Activated T-helper 2 cell treated with anti-CD3 and anti-CD28 coated beads, Interferon-gamma antibody, Interleukin-2, Interleukin-4, amounts not matched to agents 10 μg/mL and 5 μg/mL and 100 μg/mL, durations not matched to agents 14 hours and 24 hours and 36 hours (primary cell): ENCODE measurements around the gene TAF11L4. TPM values are rescaled to one million over a fixed set of nuclear protein-coding genes. Genes with fewer than 3 reads are reported as not detected.
"Not testable (repeated sequence)": the region's sequence is repeated elsewhere in the genome, so short reads cannot be mapped to it uniquely, and the experiment has no call there.

Experiments
- DNase-seq: peaks from one replicate; pipeline ENCODE4 v3.0.0; 2021; ENCODE audit warnings: low spot score
- H3K27ac Mint-ChIP-seq: one replicate; pipeline ENCODE4 v1.8.0; 2021; ENCODE audit warnings: mixed read lengths
- H3K27me3 Mint-ChIP-seq: one replicate; pipeline ENCODE4 v1.8.0; 2021; ENCODE audit warnings: low read depth, mixed read lengths
- H3K36me3 Mint-ChIP-seq: one replicate; pipeline ENCODE4 v1.8.0; 2021; ENCODE audit warnings: low read depth, mixed read lengths
- H3K4me1 Mint-ChIP-seq: one replicate; pipeline ENCODE4 v1.8.0; 2021; ENCODE audit warnings: low read depth, mixed read lengths
- H3K4me3 Mint-ChIP-seq: one replicate; pipeline ENCODE4 v1.8.0; 2021; ENCODE audit warnings: low read depth, mild to moderate bottlenecking, moderate library complexity, mixed read lengths
- H3K9me3 Mint-ChIP-seq: one replicate; pipeline ENCODE4 v1.8.0; 2021; ENCODE audit warnings: mixed read lengths
- intact Hi-C: fragments of 100-400 bp; cut with micrococcal nuclease; formaldehyde crosslinking; loops from one replicate; pipeline ENCODE4 v1.15.1; 2023
- total RNA-seq: library from RNA; stranded (reverse); gene quantifications from 2 replicates; pipeline ENCODE4 v1.2.3, GENCODE V29; 2022

Gene TAF11L4
- total RNA-seq = not detected in 2 replicates

GRCh38 chr5:17521501-17521900 is at the start of gene TAF11L4:
Gene TAF11L4, plus strand, starts transcription at chr5:17521801.
- H3K4me1 Mint-ChIP-seq, H3K4me3 Mint-ChIP-seq: not testable (repeated sequence)

GRCh38 chr5:17475064-17475463 is 46.5 kb upstream of the TAF11L4 start:
- H3K36me3 Mint-ChIP-seq, H3K27ac Mint-ChIP-seq, H3K4me3 Mint-ChIP-seq, H3K4me1 Mint-ChIP-seq, DNase-seq, intact Hi-C loops, H3K27me3 Mint-ChIP-seq: not testable (repeated sequence)
- peaks cover 21% of the 10 kb centered on the region for H3K9me3 Mint-ChIP-seq

More at GRCh38 chr5:17521501-17521900, at the start of gene TAF11L4:
- intact Hi-C loops, H3K9me3 Mint-ChIP-seq, H3K27ac Mint-ChIP-seq, DNase-seq, H3K27me3 Mint-ChIP-seq, H3K36me3 Mint-ChIP-seq: not testable (repeated sequence)

- Mint-ChIP-seq H3K4me3 (no peak overlapping the region), H3K27me3 (no peaks in the 10 kb centered on the region), H3K4me1 (no peaks in the 10 kb centered on the region), H3K9me3 (peaks cover 13% of the 10 kb centered on the region), H3K36me3 (no peaks in the 10 kb centered on the region), H3K27ac (no peak overlapping the region)
- DNase-seq = no peak
- intact Hi-C loops = no loop called here
Measured at GRCh38 chr5:17477043-17477442, 44.6 kb upstream of the TAF11L4 start.

DNA sequence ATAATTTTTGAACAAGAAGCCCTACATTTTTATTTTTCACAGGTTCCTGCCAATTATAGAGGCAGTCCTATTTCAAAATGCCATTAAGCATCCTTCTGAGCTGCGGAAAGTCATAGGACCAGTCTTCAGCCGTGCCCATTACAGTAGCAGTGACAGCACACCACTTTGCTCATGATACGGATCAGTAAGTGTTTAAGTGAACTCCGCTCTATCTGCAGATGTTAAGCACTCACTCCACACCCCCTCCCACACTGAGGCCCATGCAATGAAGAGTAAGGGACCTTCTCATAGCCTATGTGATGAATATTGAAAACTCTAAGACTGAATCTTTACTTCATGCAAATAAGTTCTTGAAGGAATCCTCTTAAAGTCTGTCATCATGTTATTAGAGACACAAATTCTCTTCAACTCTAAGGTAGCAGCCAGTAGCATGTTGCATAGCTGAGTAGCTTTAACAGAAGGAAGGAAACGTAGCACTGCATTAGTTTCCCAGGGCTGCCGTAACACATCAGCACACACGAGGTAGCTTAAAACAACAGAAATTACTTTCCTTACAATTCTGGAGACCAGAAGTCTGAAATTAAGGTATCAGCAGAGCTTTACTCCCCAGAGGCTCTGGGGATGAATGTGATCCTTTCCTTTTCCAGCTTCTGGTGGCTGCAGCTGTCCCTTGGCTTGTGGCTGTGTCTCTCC is 43.9 kb upstream of the TAF11L4 start:
- Mint-ChIP-seq H3K4me1 (no peaks in the 10 kb centered on the region), H3K27me3 (no peaks in the 10 kb centered on the region), H3K4me3 (no peak overlapping the region), H3K27ac (no peak overlapping the region), H3K9me3 (peaks cover 9% of the 10 kb centered on the region), H3K36me3 (no peaks in the 10 kb centered on the region)
- no peak for DNase-seq
- intact Hi-C loops = no loop called here

DNA sequence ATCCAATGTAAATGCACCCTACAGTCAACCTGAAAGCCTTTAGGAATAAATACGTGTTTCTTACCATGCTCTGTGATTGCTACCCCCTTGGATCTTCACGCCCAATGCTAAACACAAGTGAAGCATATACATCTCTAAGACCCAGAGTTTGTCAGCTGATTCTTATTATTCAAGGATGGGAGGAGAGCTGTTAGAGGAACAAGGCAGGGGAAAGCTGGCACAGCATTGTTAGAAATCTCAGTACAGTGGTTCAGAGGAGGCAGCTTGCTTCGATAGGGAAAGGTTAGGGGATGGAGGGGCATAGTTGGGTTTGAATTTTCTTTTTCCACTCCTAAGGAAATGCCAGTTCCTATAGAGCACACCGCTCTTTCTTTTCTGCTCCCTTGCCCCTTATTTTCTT is 40.2 kb upstream of the TAF11L4 start:
- no peak overlapping the region for H3K4me3 Mint-ChIP-seq
- no peak for DNase-seq
- intact Hi-C loops = no loop called here
- no peaks in the 10 kb centered on the region for H3K27me3 Mint-ChIP-seq
- H3K9me3 Mint-ChIP-seq = peaks cover 10% of the 10 kb centered on the region
- H3K36me3 Mint-ChIP-seq = no peaks in the 10 kb centered on the region
- no peak overlapping the region for H3K27ac Mint-ChIP-seq
- no peaks in the 10 kb centered on the region for H3K4me1 Mint-ChIP-seq

GRCh38 chr5:17482790-17483189 is 38.8 kb upstream of the TAF11L4 start:
- intact Hi-C loops = no loop called here
- Mint-ChIP-seq H3K9me3 (peaks cover 10% of the 10 kb centered on the region), H3K4me1 (no peaks in the 10 kb centered on the region), H3K4me3 (no peak overlapping the region), H3K36me3 (no peaks in the 10 kb centered on the region), H3K27ac (no peak overlapping the region), H3K27me3 (no peaks in the 10 kb centered on the region)
- no peak for DNase-seq

DNA sequence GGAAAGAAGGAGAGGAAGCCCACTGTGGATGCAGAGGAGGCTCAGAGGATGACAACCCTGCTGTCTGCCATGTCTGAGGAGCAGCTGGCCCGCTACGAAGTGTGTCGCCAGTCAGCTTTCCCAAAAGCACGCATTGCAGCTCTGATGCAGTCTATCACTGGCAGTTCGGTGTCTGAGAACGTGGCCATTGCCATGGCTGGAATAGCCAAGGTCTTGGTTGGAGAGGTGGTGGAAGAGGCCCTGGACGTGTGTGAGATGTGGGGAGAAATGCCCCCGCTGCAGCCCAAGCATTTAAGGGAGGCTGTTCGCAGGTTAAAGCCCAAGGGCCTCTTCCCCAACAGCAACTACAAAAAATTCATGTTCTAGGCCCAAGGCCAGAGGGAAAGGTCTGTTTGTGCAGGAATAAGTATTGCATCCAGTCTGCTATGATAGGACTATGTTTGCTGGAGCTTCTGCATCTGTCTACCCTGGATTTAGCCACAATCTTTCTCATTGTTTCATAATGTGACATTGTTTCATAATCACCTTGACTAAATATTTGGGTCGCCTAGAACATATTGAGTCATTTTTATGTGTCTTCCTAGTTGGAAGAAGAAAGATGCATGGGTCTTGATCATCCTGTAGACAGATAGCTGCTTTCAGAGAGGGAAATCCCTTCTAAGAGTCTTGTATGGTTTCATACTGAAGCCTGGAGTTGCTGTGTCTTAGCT is 35.0 kb upstream of the TAF11L4 start:
- H3K27ac Mint-ChIP-seq, H3K4me3 Mint-ChIP-seq, H3K4me1 Mint-ChIP-seq, H3K36me3 Mint-ChIP-seq, intact Hi-C loops, H3K27me3 Mint-ChIP-seq, DNase-seq: not testable (repeated sequence)
- peaks cover 22% of the 10 kb centered on the region for H3K9me3 Mint-ChIP-seq

DNA sequence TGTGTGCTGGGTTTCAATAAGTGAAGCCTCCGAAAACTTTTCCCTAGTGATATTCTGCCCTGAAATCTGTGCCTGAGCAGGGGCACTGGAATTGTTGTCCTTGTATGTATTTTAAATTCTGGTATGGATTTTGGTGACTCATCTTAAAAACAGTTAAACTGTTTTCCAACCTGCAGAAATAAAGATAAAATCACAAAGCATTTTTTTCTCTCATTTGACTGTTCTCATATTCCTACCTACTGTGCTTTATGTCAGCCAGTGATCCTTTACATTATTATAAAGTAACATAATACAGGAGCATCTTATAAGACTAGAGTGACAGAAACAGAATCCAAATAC is 34.5 kb upstream of the TAF11L4 start:
- H3K9me3 Mint-ChIP-seq = peaks cover 22% of the 10 kb centered on the region
- no peak for DNase-seq
- intact Hi-C loops = no loop called here
- no peaks in the 10 kb centered on the region for H3K36me3 Mint-ChIP-seq
- H3K27ac Mint-ChIP-seq = no peak overlapping the region
- H3K4me1 Mint-ChIP-seq = no peaks in the 10 kb centered on the region
- no peaks in the 10 kb centered on the region for H3K27me3 Mint-ChIP-seq
- no peak overlapping the region for H3K4me3 Mint-ChIP-seq

GRCh38 chr5:17491257-17491656 is 30.3 kb upstream of the TAF11L4 start:
- H3K27ac Mint-ChIP-seq, DNase-seq, intact Hi-C loops, H3K36me3 Mint-ChIP-seq, H3K4me1 Mint-ChIP-seq, H3K27me3 Mint-ChIP-seq, H3K4me3 Mint-ChIP-seq: not testable (repeated sequence)
- peaks cover 23% of the 10 kb centered on the region for H3K9me3 Mint-ChIP-seq

GRCh38 chr5:17492770-17493169 is 28.8 kb upstream of the TAF11L4 start:
- no peak for DNase-seq
- no peak overlapping the region for H3K4me3 Mint-ChIP-seq
- no peaks in the 10 kb centered on the region for H3K36me3 Mint-ChIP-seq
- no peaks in the 10 kb centered on the region for H3K27me3 Mint-ChIP-seq
- no peaks in the 10 kb centered on the region for H3K4me1 Mint-ChIP-seq
- no peak overlapping the region for H3K27ac Mint-ChIP-seq
- intact Hi-C loops = no loop called here
- peaks cover 23% of the 10 kb centered on the region for H3K9me3 Mint-ChIP-seq

DNA sequence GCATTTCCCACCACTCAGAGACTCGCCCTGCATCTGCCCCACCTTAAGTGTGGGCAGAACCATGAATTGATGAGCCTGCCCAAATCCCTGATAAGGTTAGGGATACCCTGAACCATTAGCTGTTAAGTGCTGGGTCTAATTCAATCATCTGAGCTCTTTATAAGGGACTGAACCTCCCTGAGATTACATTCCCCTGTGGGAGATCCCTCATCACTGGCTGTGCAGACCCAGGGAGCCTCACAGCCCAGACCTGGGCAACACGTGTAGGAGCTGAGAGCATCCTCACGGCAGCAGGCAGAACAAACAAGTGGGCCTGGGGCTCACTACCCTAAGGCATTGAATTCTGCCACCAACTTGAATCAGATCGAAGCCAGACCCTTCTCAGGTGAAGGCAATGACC is 24.2 kb upstream of the TAF11L4 start:
- Mint-ChIP-seq H3K27ac (no peak overlapping the region), H3K4me3 (no peak overlapping the region), H3K4me1 (no peaks in the 10 kb centered on the region), H3K9me3 (peaks cover 15% of the 10 kb centered on the region), H3K36me3 (no peaks in the 10 kb centered on the region), H3K27me3 (no peaks in the 10 kb centered on the region)
- no peak for DNase-seq
- intact Hi-C loops = no loop called here

DNA sequence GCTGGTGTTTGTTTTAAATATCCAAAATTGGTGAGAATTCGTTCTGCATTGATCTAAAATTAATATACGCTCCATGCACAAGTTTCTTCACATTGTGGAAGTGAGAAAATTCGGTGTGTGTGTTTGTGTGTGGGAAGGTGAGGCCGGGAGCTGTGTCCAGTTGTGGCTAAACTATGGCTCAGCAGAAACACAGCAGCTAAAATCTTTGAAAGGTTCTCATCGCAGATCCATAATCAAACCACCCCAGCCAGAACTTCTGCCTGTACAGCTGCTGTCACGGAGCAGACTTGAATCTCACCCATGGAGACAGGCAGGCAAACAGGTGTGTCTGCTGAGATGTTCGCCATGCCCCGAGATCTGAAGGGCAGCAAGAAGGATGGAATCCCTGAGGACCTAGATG is 23.7 kb upstream of the TAF11L4 start, which contains the start of gene TAF11L2:
Gene TAF11L2 (plus strand): TSS at position 301 of the 400 bp plus-strand sequence.
- intact Hi-C loops, H3K27ac Mint-ChIP-seq, H3K4me3 Mint-ChIP-seq, DNase-seq, H3K36me3 Mint-ChIP-seq, H3K4me1 Mint-ChIP-seq, H3K27me3 Mint-ChIP-seq: not testable (repeated sequence)
- peaks cover 11% of the 10 kb centered on the region for H3K9me3 Mint-ChIP-seq

GRCh38 chr5:17511775-17512325 is 9.8 kb upstream of the TAF11L4 start:
- H3K4me3 Mint-ChIP-seq = no peak overlapping the region
- peaks cover 19% of the 10 kb centered on the region for H3K9me3 Mint-ChIP-seq
- H3K36me3 Mint-ChIP-seq = no peaks in the 10 kb centered on the region
- H3K27me3 Mint-ChIP-seq = no peaks in the 10 kb centered on the region
- no peak overlapping the region for H3K27ac Mint-ChIP-seq
- no peak for DNase-seq
- intact Hi-C loops = no loop called here
- H3K4me1 Mint-ChIP-seq = no peaks in the 10 kb centered on the region
